GM23338 (cell line): ENCODE results near the gene ERO1A. TPM values are rescaled to one million over a fixed set of nuclear protein-coding genes. Genes with fewer than 3 reads are reported as not detected.

Experiments
- ATAC-seq: fragments of 200-7000 bp; cut with Tn5 transposase; 3 replicates; pipeline ENCODE4 v1.9.1; 2020
- DNase-seq: peaks from one replicate; pipeline ENCODE4 v3.0.0-alpha.2; 2015; ENCODE audit warnings: low spot score
- H2AFZ ChIP-seq: fragments of 200-600 bp; sonication (generic); 2 replicates; pipeline ENCODE4 v1.8.0; 2016; ENCODE audit warnings: antibody characterized with exemption, mild to moderate bottlenecking, moderate library complexity
- H3F3A ChIP-seq: fragments of 200-600 bp; sonication (generic); replicated peaks from 2 replicates; pipeline ENCODE4 v1.8.0; 2017; ENCODE audit warnings: antibody characterized with exemption, mixed run types, low read depth
- H3K27ac ChIP-seq: fragments of 200-600 bp; sonication (generic); 2 replicates; pipeline ENCODE4 v1.6.1; 2016; ENCODE audit warnings: low read depth
- H3K27me3 ChIP-seq: fragments of 200-600 bp; sonication (generic); 2 replicates; pipeline ENCODE4 v1.8.0; 2016; ENCODE audit warnings: mild to moderate bottlenecking, mixed run types, moderate library complexity; ENCODE audit not compliant: insufficient read depth
- H3K36me3 ChIP-seq: fragments of 200-600 bp; sonication (generic); 2 replicates; pipeline ENCODE4 v1.8.0; 2016; ENCODE audit warnings: mild to moderate bottlenecking; ENCODE audit not compliant: insufficient read depth
- H3K4me1 ChIP-seq: fragments of 200-600 bp; sonication (generic); 2 replicates; pipeline ENCODE4 v1.8.0; 2016; ENCODE audit warnings: mild to moderate bottlenecking, moderate library complexity; ENCODE audit not compliant: insufficient read depth
- H3K4me2 ChIP-seq: fragments of 200-600 bp; sonication (generic); 2 replicates; pipeline ENCODE4 v1.7.1; 2017; ENCODE audit warnings: mixed run types
- H3K4me3 ChIP-seq: fragments of 200-600 bp; sonication (generic); 2 replicates; pipeline ENCODE4 v1.6.1; 2016; ENCODE audit warnings: mixed run types
- H3K79me2 ChIP-seq: fragments of 200-600 bp; sonication (generic); replicated peaks from 2 replicates; pipeline ENCODE4 v1.8.0; 2017; ENCODE audit warnings: mild to moderate bottlenecking; ENCODE audit not compliant: insufficient read depth
- H3K9me2 ChIP-seq: fragments of 200-600 bp; sonication (generic); 2 replicates; pipeline ENCODE4 v1.8.0; 2017; ENCODE audit not compliant: insufficient read depth
- H4K20me1 ChIP-seq: fragments of 200-600 bp; sonication (generic); replicated peaks from 2 replicates; pipeline ENCODE4 v1.8.0; 2017; ENCODE audit warnings: mild to moderate bottlenecking; ENCODE audit not compliant: insufficient read depth
- H3K27ac Mint-ChIP-seq: 2 replicates; pipeline ENCODE4 v1.8.0; 2020; ENCODE audit warnings: inconsistent platforms, mild to moderate bottlenecking, moderate library complexity, mixed read lengths
- H3K27me3 Mint-ChIP-seq: 3 replicates; pipeline ENCODE4 v1.8.0; 2022; ENCODE audit warnings: low read depth, mild to moderate bottlenecking, moderate library complexity, mixed read lengths, inconsistent platforms; ENCODE audit not compliant: insufficient read depth, poor library complexity
- H3K36me3 Mint-ChIP-seq: 3 replicates; pipeline ENCODE4 v1.8.0; 2021; ENCODE audit warnings: low read depth, mild to moderate bottlenecking, inconsistent platforms, moderate library complexity, mixed read lengths
- H3K4me1 Mint-ChIP-seq: 3 replicates; pipeline ENCODE4 v1.8.0; 2020; ENCODE audit warnings: mild to moderate bottlenecking, inconsistent platforms, mixed read lengths
- H3K4me3 Mint-ChIP-seq: 3 replicates; pipeline ENCODE4 v1.8.0; 2021; ENCODE audit warnings: moderate library complexity, mild to moderate bottlenecking, inconsistent platforms, mixed read lengths
- H3K9me3 Mint-ChIP-seq: 3 replicates; pipeline ENCODE4 v1.8.0; 2020; ENCODE audit warnings: moderate library complexity, mild to moderate bottlenecking, inconsistent platforms, mixed read lengths
- CREB1 ChIP-seq: fragments of 250-450 bp; sonication (Bioruptor Pico); IDR thresholded peaks from 2 replicates; pipeline ENCODE4 v1.5.0; 2020; ENCODE audit warnings: low read depth, mild to moderate bottlenecking, moderate library complexity
- JUNB ChIP-seq: IDR thresholded peaks from one replicate; pipeline ENCODE4 v1.6.1; 2016; ENCODE audit warnings: antibody characterized with exemption; ENCODE audit not compliant: unreplicated experiment
- NANOG ChIP-seq: IDR thresholded peaks from 2 replicates; pipeline ENCODE4 v1.6.1; 2016; ENCODE audit warnings: antibody characterized with exemption, borderline replicate concordance
- POLR2AphosphoS5 ChIP-seq: IDR thresholded peaks from 2 replicates; pipeline ENCODE4 v1.6.1; 2016; ENCODE audit warnings: antibody characterized with exemption, low read depth
- polyA plus RNA-seq: library from polyadenylated mRNA; unstranded; fragments of >200 nt; fragmentation: Nextera tagmentation; extraction: Ambion mirVana; gene quantifications from 2 replicates; pipeline ENCODE4 v1.2.1, GENCODE V29; 2016
- total RNA-seq: library from RNA; depleted of rRNA; stranded (reverse); fragments of >200 nt; shearing (Covaris generic); gene quantifications from 2 replicates; pipeline ENCODE4 v1.2.3, GENCODE V29; 2014; rRNA removed
- TF ChIP-seq, protein P1 (sequence below), 2 experiments: fragments of 200-600 bp in 1 of 2; sonication (generic) in 1 of 2; conservative IDR thresholded peaks; 2 replicates each; pipeline versions ENCODE4 v1.5.1 to v1.6.1; 2016 to 2017; ENCODE audit warnings: antibody characterized with exemption in 2 of 2, low read depth in 2 of 2, mild to moderate bottlenecking in 2 of 2, moderate library complexity in 1 of 2
- TF ChIP-seq, protein P2 (sequence below): IDR thresholded peaks from 2 replicates; pipeline ENCODE4 v1.6.1; 2016; ENCODE audit warnings: antibody characterized with exemption
- TF ChIP-seq, protein P3 (sequence below): fragments of 250-450 bp; sonication (Bioruptor Pico); IDR thresholded peaks from 2 replicates; pipeline ENCODE4 v1.5.0; 2020; ENCODE audit warnings: mild to moderate bottlenecking, moderate library complexity

ERO1A gene
- total and polyA plus RNA-seq, 2 experiments from 2014 or later = 25.2 to 44.7 TPM

DNA sequence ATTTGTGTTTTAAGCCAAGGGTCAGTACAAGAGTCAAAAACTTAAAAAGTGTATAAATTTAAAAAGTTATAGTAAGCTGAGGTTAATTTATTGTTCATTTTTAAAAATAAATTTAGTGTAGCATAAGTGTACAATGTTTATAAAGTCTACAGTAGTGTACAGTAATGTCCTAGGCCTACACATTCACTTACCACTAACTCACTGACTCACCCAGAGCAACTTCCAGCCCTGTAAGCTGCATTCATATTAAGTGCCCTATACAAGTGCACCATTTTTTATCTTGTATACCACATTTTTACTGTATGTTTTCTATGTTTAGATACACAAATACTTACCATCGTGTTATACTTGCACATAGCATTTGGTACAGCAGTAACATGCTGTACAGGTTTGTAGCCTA is 105.0 kb downstream of the ERO1A start:
- Histone ChIP-seq H3K79me2 (no peaks in the 10 kb centered on the region), H3K4me1 (no peaks in the 10 kb centered on the region), H3K27ac (no peak overlapping the region), H3K4me3 (no peak overlapping the region), H3K27me3 (no peaks in the 10 kb centered on the region), H3K9me2 (0 out of 2 replicates have a peak, but pooled peaks cover 1% of the 10 kb centered on the region), H4K20me1 (no peaks in the 10 kb centered on the region), H3F3A (no peaks in the 10 kb centered on the region), H3K36me3 (no peaks in the 10 kb centered on the region), H3K4me2 (no peak overlapping the region), H2AFZ (no peak overlapping the region)
- Mint-ChIP-seq H3K4me1 (no peaks in the 10 kb centered on the region), H3K27ac (no peak overlapping the region), H3K9me3 (peaks cover 12% of the 10 kb centered on the region), H3K4me3 (no peak overlapping the region), H3K27me3 (no peaks in the 10 kb centered on the region), H3K36me3 (peaks cover 7% of the 10 kb centered on the region; the same call in 2 of the 3 replicates)
- no peak for TF ChIP-seq CREB1 (CRISPR knock-in tag)
- TF ChIP-seq POLR2AphosphoS5 = no peak
- no peak for TF ChIP-seq JUNB
- TF ChIP-seq, protein P1, sequence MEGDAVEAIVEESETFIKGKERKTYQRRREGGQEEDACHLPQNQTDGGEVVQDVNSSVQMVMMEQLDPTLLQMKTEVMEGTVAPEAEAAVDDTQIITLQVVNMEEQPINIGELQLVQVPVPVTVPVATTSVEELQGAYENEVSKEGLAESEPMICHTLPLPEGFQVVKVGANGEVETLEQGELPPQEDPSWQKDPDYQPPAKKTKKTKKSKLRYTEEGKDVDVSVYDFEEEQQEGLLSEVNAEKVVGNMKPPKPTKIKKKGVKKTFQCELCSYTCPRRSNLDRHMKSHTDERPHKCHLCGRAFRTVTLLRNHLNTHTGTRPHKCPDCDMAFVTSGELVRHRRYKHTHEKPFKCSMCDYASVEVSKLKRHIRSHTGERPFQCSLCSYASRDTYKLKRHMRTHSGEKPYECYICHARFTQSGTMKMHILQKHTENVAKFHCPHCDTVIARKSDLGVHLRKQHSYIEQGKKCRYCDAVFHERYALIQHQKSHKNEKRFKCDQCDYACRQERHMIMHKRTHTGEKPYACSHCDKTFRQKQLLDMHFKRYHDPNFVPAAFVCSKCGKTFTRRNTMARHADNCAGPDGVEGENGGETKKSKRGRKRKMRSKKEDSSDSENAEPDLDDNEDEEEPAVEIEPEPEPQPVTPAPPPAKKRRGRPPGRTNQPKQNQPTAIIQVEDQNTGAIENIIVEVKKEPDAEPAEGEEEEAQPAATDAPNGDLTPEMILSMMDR (conservative IDR thresholded peaks at IDR 0.05; ENCODE audit: low read depth in 2 of 2) = no peak
- TF ChIP-seq, protein P2, sequence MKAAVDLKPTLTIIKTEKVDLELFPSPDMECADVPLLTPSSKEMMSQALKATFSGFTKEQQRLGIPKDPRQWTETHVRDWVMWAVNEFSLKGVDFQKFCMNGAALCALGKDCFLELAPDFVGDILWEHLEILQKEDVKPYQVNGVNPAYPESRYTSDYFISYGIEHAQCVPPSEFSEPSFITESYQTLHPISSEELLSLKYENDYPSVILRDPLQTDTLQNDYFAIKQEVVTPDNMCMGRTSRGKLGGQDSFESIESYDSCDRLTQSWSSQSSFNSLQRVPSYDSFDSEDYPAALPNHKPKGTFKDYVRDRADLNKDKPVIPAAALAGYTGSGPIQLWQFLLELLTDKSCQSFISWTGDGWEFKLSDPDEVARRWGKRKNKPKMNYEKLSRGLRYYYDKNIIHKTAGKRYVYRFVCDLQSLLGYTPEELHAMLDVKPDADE = no peak
- TF ChIP-seq, protein P3, sequence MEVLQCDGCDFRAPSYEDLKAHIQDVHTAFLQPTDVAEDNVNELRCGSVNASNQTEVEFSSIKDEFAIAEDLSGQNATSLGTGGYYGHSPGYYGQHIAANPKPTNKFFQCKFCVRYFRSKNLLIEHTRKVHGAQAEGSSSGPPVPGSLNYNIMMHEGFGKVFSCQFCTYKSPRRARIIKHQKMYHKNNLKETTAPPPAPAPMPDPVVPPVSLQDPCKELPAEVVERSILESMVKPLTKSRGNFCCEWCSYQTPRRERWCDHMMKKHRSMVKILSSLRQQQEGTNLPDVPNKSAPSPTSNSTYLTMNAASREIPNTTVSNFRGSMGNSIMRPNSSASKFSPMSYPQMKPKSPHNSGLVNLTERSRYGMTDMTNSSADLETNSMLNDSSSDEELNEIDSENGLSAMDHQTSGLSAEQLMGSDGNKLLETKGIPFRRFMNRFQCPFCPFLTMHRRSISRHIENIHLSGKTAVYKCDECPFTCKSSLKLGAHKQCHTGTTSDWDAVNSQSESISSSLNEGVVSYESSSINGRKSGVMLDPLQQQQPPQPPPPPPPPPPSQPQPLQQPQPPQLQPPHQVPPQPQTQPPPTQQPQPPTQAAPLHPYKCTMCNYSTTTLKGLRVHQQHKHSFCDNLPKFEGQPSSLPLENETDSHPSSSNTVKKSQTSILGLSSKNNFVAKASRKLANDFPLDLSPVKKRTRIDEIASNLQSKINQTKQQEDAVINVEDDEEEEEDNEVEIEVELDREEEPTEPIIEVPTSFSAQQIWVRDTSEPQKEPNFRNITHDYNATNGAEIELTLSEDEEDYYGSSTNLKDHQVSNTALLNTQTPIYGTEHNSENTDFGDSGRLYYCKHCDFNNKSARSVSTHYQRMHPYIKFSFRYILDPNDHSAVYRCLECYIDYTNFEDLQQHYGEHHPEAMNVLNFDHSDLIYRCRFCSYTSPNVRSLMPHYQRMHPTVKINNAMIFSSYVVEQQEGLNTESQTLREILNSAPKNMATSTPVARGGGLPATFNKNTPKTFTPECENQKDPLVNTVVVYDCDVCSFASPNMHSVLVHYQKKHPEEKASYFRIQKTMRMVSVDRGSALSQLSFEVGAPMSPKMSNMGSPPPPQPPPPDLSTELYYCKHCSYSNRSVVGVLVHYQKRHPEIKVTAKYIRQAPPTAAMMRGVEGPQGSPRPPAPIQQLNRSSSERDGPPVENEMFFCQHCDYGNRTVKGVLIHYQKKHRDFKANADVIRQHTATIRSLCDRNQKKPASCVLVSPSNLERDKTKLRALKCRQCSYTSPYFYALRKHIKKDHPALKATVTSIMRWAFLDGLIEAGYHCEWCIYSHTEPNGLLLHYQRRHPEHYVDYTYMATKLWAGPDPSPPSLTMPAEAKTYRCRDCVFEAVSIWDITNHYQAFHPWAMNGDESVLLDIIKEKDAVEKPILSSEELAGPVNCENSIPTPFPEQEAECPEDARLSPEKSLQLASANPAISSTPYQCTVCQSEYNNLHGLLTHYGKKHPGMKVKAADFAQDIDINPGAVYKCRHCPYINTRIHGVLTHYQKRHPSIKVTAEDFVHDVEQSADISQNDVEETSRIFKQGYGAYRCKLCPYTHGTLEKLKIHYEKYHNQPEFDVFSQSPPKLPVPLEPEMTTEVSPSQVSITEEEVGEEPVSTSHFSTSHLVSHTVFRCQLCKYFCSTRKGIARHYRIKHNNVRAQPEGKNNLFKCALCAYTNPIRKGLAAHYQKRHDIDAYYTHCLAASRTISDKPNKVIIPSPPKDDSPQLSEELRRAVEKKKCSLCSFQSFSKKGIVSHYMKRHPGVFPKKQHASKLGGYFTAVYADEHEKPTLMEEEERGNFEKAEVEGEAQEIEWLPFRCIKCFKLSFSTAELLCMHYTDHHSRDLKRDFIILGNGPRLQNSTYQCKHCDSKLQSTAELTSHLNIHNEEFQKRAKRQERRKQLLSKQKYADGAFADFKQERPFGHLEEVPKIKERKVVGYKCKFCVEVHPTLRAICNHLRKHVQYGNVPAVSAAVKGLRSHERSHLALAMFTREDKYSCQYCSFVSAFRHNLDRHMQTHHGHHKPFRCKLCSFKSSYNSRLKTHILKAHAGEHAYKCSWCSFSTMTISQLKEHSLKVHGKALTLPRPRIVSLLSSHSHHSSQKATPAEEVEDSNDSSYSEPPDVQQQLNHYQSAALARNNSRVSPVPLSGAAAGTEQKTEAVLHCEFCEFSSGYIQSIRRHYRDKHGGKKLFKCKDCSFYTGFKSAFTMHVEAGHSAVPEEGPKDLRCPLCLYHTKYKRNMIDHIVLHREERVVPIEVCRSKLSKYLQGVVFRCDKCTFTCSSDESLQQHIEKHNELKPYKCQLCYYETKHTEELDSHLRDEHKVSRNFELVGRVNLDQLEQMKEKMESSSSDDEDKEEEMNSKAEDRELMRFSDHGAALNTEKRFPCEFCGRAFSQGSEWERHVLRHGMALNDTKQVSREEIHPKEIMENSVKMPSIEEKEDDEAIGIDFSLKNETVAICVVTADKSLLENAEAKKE (CRISPR knock-in tag) = no peak
- TF ChIP-seq NANOG = no peak
- ATAC-seq (no peak), DNase-seq (no peak)

Other genes with a start within 250 kb of the ERO1A start
- 13.3 and 13.6 TPM in 2 replicates for gene TXNDC16, start 143.1 kb downstream of the ERO1A start, total RNA-seq
- 14.0 and 14.6 TPM in 2 replicates for gene TXNDC16, start 143.1 kb downstream of the ERO1A start, polyA plus RNA-seq
- gene GPR137C, start 142.7 kb downstream of the ERO1A start, total RNA-seq = 3.3 and 5.2 TPM in 2 replicates
- gene GPR137C, start 142.7 kb downstream of the ERO1A start, polyA plus RNA-seq = 2.2 and 2.4 TPM in 2 replicates
- gene PSMC6, start 11.6 kb upstream of the ERO1A start, total RNA-seq = 143 and 162 TPM in 2 replicates
- gene PSMC6, start 11.6 kb upstream of the ERO1A start, polyA plus RNA-seq = 176 and 177 TPM in 2 replicates
- gene STYX, start 34.6 kb upstream of the ERO1A start, total RNA-seq = 40.2 and 43.1 TPM in 2 replicates
- 21.8 and 23.3 TPM in 2 replicates for gene STYX, start 34.6 kb upstream of the ERO1A start, polyA plus RNA-seq
- 67.9 and 68.7 TPM in 2 replicates for gene GNPNAT1, start 96.0 kb upstream of the ERO1A start, total RNA-seq
- gene GNPNAT1, start 96.0 kb upstream of the ERO1A start, polyA plus RNA-seq = 42.1 and 44.4 TPM in 2 replicates